Measurements from ENCODE around the gene SLC25A25.

Gene SLC25A25

GRCh38 chr9:128096616-128097536 lies 28.8 kb downstream of the SLC25A25 start:
- H3K36me3 ChIP-seq (ENCODE audit: control insufficient read depth, insufficient read depth, low read length): no peaks in the 10 kb centered on the region
- peaks cover 65% of the 10 kb centered on the region for H3K4me1 ChIP-seq (ENCODE audit: control insufficient read depth, insufficient read depth, low read length)
- H3K9ac ChIP-seq (ENCODE audit: low read length): no peak overlapping the region
- H3K27me3 ChIP-seq (ENCODE audit: control insufficient read depth, insufficient read depth, low read length): no peaks in the 10 kb centered on the region
- no peak overlapping the region for H3K4me3 ChIP-seq (ENCODE audit: low read length)
- no peaks in the 10 kb centered on the region for H3K9me3 ChIP-seq (ENCODE audit: control insufficient read depth, low read length)

DNA sequence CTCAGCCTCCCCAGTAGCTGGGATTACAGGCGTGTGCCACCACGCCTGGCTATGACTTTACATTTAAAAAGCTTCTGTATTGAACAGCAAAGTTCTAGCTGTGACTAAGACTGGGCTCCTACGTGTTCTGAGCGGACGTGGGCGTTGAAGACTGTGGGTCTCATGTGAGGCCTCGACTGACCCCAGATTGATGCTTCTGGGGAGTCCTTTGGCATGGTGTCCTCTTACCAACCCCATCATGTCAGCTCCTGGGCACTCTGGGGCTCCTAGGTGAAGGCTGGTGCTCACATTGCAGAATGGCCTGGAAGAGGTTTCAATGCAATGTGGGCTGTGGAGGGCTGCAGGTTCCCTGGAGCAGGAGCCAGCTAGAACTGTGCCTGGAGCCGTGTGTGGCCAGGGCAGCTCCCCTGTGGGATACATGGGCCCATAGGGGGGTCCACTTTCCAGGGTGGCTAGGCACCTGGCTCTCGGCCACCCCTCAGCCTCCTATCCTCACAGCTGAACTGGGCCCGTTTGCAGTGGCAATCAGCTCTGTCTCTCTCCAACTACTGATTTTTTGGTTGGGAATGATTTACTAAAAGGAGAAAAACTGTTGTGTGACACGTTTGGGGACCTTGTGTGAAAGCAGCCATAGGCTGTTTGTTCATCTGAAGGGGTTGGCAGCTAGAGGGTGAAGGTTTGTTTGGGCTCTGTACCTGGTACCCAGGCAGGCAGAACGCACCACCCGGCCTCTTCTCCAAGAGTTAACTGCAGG lies 29.7 kb downstream of the SLC25A25 start:
- Histone ChIP-seq H3K9ac (ENCODE audit: low read length) (peak overlapping the region; percentile 80), H3K9me3 (ENCODE audit: control insufficient read depth, low read length) (no peaks in the 10 kb centered on the region), H3K36me3 (ENCODE audit: control insufficient read depth, insufficient read depth, low read length) (peaks cover 5% of the 10 kb centered on the region), H3K4me3 (ENCODE audit: low read length) (no peak overlapping the region), H3K4me1 (ENCODE audit: control insufficient read depth, insufficient read depth, low read length) (peaks cover 71% of the 10 kb centered on the region), H3K27me3 (ENCODE audit: control insufficient read depth, insufficient read depth, low read length) (no peaks in the 10 kb centered on the region)

DNA sequence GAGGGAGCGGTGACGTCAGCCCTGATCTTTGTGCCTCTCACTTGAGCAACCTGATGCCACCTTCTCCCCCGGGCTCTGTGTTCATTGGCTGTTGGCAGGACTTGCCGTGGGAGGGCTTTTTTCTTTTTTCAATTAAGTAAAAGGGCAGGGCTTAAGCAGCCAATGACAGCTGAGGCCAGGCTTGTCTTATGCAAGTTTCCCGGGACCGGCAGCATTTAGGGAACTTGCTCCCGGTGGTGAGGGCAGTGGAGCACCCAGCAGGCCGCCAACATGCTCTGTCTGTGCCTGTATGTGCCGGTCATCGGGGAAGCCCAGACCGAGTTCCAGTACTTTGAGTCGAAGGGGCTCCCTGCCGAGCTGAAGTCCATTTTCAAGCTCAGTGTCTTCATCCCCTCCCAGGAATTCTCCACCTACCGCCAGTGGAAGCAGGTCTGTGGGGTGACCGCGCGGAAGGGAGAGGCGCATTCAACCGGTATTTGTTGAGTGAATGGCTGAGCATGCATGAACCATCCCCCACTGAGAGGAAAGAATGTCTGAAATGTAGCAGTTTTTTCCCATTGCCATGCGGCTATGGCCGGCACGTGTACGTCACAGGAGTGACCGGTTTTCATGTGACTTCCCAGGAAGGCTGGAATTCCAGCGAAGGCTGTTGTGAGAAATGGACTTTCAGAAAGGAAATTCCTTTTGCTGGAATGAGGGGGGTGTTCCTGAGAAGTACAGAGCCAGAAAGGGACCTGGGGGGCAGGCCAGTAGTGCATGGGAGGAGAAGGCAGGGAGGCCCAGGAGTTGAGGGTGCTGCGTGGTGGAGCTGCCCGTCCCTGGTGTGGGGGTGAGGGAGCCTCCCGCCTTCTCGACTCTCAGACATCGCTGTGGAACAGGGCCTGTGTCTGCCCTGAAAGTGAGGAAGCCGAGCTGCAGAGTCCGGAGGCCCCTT lies 30.5 kb downstream of the SLC25A25 start:
- peak overlapping the region; percentile 48 for H3K4me3 ChIP-seq (ENCODE audit: low read length)
- H3K9me3 ChIP-seq (ENCODE audit: control insufficient read depth, low read length): no peaks in the 10 kb centered on the region
- H3K4me1 ChIP-seq (ENCODE audit: control insufficient read depth, insufficient read depth, low read length): peaks cover 71% of the 10 kb centered on the region
- peak overlapping the region; percentile 80 for H3K9ac ChIP-seq (ENCODE audit: low read length)
- peaks cover 11% of the 10 kb centered on the region for H3K36me3 ChIP-seq (ENCODE audit: control insufficient read depth, insufficient read depth, low read length)
- H3K27me3 ChIP-seq (ENCODE audit: control insufficient read depth, insufficient read depth, low read length): no peaks in the 10 kb centered on the region

DNA sequence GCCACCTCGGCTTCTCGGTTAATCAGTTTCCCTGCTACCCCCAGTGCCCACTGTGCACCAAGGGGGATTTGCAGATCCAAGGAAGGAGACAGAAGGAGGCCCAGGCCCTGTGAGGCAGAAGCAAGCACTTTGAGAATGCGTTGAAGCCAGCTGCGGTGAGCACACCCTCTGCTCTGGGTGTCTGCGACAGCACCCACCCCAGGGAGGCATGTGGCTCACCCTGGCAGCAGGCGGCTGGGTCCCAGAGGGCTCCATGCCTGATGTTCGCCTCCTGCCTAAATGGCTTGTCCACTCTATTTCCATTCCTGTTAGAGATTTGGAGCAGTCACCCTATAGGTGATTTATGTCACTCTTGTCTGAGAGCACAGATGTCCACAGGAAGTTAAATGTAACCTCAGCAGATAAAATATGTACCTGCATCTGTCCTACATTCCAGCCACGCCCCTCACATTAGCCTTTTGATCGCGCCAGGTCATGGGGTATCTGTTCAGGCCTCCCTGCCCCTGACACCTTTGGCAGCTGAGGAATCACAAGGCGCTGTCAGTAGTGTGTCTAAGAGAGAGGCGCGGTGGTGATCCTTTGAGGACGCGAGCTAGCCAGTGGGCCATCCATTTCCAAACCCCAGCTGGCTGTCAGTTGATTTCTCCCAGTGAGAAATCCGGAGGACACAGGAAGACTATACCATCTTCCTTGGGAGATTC lies 31.3 kb downstream of the SLC25A25 start:
- Histone ChIP-seq H3K36me3 (ENCODE audit: control insufficient read depth, insufficient read depth, low read length) (peaks cover 11% of the 10 kb centered on the region), H3K4me1 (ENCODE audit: control insufficient read depth, insufficient read depth, low read length) (peaks cover 75% of the 10 kb centered on the region), H3K9ac (ENCODE audit: low read length) (peak overlapping the region; percentile 80), H3K9me3 (ENCODE audit: control insufficient read depth, low read length) (no peaks in the 10 kb centered on the region), H3K4me3 (ENCODE audit: low read length) (peak overlapping the region; percentile 48), H3K27me3 (ENCODE audit: control insufficient read depth, insufficient read depth, low read length) (no peaks in the 10 kb centered on the region)

GRCh38 chr9:128099932-128100491 lies 32.0 kb downstream of the SLC25A25 start:
- H3K9me3 ChIP-seq (ENCODE audit: control insufficient read depth, low read length): no peaks in the 10 kb centered on the region
- H3K9ac ChIP-seq (ENCODE audit: low read length): peak overlapping the region; percentile 80
- peak overlapping the region; percentile 48 for H3K4me3 ChIP-seq (ENCODE audit: low read length)
- no peaks in the 10 kb centered on the region for H3K27me3 ChIP-seq (ENCODE audit: control insufficient read depth, insufficient read depth, low read length)
- peaks cover 71% of the 10 kb centered on the region for H3K4me1 ChIP-seq (ENCODE audit: control insufficient read depth, insufficient read depth, low read length)
- peaks cover 11% of the 10 kb centered on the region for H3K36me3 ChIP-seq (ENCODE audit: control insufficient read depth, insufficient read depth, low read length)

DNA sequence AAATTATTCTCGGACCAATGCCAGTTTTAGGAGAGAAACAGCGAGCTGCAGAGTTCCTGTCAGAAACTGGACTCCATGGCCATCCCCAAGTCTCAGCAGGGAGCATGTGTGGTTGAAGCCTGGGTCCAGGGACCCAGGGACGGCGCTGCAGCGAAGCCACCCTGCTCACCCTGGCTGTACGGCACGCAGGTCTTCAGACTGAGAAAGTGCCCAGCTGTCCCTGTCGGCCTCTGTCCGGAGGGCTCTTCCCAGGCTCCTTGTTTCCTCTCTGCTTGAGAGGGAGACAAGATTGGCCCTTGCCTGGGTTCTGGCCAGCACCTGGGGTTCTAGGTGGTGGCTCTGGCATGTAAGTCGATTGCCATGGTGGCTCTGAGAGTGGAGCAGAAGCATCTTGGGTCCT lies 32.5 kb downstream of the SLC25A25 start:
- no peak overlapping the region for H3K9ac ChIP-seq (ENCODE audit: low read length)
- H3K36me3 ChIP-seq (ENCODE audit: control insufficient read depth, insufficient read depth, low read length): peaks cover 14% of the 10 kb centered on the region
- peaks cover 71% of the 10 kb centered on the region for H3K4me1 ChIP-seq (ENCODE audit: control insufficient read depth, insufficient read depth, low read length)
- no peaks in the 10 kb centered on the region for H3K9me3 ChIP-seq (ENCODE audit: control insufficient read depth, low read length)
- H3K27me3 ChIP-seq (ENCODE audit: control insufficient read depth, insufficient read depth, low read length): no peaks in the 10 kb centered on the region
- H3K4me3 ChIP-seq (ENCODE audit: low read length): no peak overlapping the region

DNA sequence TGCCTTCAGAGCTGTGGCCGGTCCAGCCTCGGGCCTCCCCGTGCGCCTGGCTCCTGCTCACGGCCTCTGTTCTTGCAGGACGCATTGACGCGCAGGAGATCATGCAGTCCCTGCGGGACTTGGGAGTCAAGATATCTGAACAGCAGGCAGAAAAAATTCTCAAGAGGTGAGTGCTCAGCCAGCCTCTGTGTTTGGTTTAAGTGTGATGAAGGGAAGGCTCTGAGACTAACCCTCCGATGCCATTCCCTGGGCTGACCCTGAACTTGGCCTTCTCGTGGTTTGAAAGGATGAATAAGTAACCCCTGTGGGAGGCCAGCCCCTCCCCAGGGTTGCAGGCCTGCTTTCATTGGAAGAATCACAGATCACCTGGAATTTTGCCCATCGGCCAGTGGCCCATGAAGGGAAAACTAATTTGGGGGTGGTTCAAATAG lies 33.2 kb downstream of the SLC25A25 start:
- Histone ChIP-seq H3K9ac (ENCODE audit: low read length) (no peak overlapping the region), H3K4me3 (ENCODE audit: low read length) (no peak overlapping the region), H3K4me1 (ENCODE audit: control insufficient read depth, insufficient read depth, low read length) (peaks cover 77% of the 10 kb centered on the region), H3K36me3 (ENCODE audit: control insufficient read depth, insufficient read depth, low read length) (peaks cover 20% of the 10 kb centered on the region), H3K9me3 (ENCODE audit: control insufficient read depth, low read length) (no peaks in the 10 kb centered on the region), H3K27me3 (ENCODE audit: control insufficient read depth, insufficient read depth, low read length) (no peaks in the 10 kb centered on the region)

- Histone ChIP-seq H3K9me3 (ENCODE audit: control insufficient read depth, low read length) (no peaks in the 10 kb centered on the region), H3K4me1 (ENCODE audit: control insufficient read depth, insufficient read depth, low read length) (peaks cover 82% of the 10 kb centered on the region), H3K36me3 (ENCODE audit: control insufficient read depth, insufficient read depth, low read length) (peaks cover 24% of the 10 kb centered on the region), H3K27me3 (ENCODE audit: control insufficient read depth, insufficient read depth, low read length) (no peaks in the 10 kb centered on the region), H3K4me3 (ENCODE audit: low read length) (no peak overlapping the region), H3K9ac (ENCODE audit: low read length) (no peak overlapping the region)
Observed at GRCh38 chr9:128101690-128102089, 33.7 kb downstream of the SLC25A25 start.

DNA sequence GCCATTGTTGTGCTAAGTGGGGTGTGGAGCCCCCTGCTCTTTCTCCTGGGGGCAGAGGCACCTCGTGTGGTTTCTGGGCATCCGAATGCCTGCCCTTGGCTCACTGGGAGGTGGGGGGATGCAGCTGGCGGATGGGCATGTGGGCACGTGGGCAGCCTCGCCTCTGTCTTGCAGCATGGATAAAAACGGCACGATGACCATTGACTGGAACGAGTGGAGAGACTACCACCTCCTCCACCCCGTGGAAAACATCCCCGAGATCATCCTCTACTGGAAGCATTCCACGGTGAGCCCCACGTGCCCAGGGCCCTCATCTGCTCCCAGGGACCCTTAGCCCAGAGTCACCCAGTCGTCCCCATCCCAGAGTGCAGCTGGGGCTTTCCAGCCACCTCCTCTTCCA lies 34.2 kb downstream of the SLC25A25 start:
- no peaks in the 10 kb centered on the region for H3K9me3 ChIP-seq (ENCODE audit: control insufficient read depth, low read length)
- peak overlapping the region; percentile 44 for H3K9ac ChIP-seq (ENCODE audit: low read length)
- peaks cover 28% of the 10 kb centered on the region for H3K36me3 ChIP-seq (ENCODE audit: control insufficient read depth, insufficient read depth, low read length)
- H3K4me3 ChIP-seq (ENCODE audit: low read length): no peak overlapping the region
- H3K4me1 ChIP-seq (ENCODE audit: control insufficient read depth, insufficient read depth, low read length): peaks cover 87% of the 10 kb centered on the region
- H3K27me3 ChIP-seq (ENCODE audit: control insufficient read depth, insufficient read depth, low read length): no peaks in the 10 kb centered on the region

DNA sequence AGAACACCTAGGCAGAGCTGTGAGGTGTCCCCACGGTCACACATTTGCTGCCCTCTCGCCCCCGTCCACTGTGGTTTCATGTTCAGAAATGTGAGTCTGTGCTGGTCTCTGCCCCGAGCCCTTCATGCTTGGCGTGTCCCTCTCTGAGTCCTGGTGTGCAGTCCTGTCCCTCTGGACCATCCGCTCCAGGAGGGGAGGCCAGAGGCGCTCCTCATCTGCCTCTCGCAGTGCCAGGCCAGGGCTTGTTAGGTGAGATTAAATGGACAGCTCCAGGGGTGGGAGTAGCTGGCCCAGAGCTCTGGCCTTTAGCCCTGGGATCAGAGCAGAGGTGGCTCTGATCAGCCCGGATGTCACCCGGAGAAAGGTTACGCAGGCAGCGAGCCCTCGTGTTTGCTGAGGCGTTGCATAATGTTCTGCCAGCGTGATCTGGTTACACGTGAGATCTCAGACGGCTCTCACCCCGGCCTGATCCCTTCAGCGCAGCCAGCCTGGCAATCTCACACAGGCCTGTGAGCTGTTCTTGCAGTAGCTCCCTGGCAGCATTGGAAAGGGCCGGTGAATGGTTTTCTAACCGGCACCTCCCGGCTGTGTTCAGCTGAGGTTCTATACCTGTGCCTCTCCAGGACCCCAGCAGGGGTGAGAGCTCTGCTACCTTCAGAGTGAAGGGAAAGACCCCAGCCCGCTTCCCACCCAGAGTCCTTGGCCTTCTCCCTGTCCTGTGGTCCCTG lies 35.0 kb downstream of the SLC25A25 start:
- H3K4me1 ChIP-seq (ENCODE audit: control insufficient read depth, insufficient read depth, low read length): peaks cover 87% of the 10 kb centered on the region
- no peak overlapping the region for H3K4me3 ChIP-seq (ENCODE audit: low read length)
- H3K9me3 ChIP-seq (ENCODE audit: control insufficient read depth, low read length): no peaks in the 10 kb centered on the region
- peak overlapping the region; percentile 44 for H3K9ac ChIP-seq (ENCODE audit: low read length)
- H3K36me3 ChIP-seq (ENCODE audit: control insufficient read depth, insufficient read depth, low read length): peaks cover 36% of the 10 kb centered on the region
- H3K27me3 ChIP-seq (ENCODE audit: control insufficient read depth, insufficient read depth, low read length): no peaks in the 10 kb centered on the region

Data from mucosa of stomach (tissue), 1 donor.